ENCODE measurements around the gene DUSP8. TPM values are rescaled to one million over a fixed set of nuclear protein-coding genes. Genes with fewer than 3 reads are reported as not detected.
"Not testable (repeated sequence)": the region's sequence is repeated elsewhere in the genome, so short reads cannot be mapped to it uniquely, and the experiment has no call there.

DUSP8 gene
- total and polyA plus RNA-seq, 9 of the 15 experiments (the other 6 are each of a cell fraction or from before 2014, with no cell fraction given) = 0.14 to 2.0 (median 0.86) TPM; not detected in 2

DNA sequence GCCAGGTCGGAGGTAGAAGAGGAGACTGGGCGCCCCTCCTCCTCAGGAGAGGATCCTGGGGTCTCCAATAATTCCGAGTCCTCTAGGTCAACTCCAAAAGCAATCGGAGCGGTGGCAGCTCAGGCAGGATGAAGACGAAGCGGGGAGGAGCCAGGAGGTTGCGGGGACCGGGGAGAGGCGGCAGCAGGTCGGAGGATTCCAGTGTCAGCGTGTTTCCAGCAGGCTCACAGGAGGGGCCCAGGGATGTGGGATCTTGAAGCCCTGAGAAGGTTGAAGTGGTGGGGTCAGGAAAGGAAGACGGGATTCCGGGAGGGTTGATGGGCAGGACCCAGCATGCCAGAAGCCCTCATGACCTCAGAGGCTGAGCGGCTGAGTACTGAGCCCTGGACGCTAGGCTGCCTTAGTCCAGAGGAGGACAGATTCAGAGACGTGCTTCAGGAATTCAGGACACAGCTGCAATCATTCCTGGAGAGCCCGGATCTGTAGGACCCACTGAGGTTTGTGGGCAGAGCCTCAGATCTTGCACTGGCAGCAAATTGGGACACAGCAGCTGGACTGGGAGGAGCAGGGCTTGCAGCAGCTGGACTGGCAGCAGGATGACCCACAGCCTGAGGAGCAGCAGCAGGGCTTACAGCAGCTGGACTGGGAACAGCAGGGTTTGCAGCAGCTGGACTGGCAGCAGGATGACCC is 35.2 kb upstream of the DUSP8 start:
- POLR2A ChIA-PET = interaction anchor here (0.5 kb wide), 1 partner anchor 135 kb away, joined by 4 read pairs; no protein-coding TSS in a partner anchor
- FAIRE-seq; H3K4me2 ChIP-seq (ENCODE audit: insufficient read depth, low read length); DNase-seq (ENCODE audit: extremely low read depth in 1 of 4, low spot score in 3 of 4); H3K9ac ChIP-seq (ENCODE audit: insufficient read depth in 1 of 2, low read depth in 2 of 2, low read length in 2 of 2); BruUV-seq (replicated peaks); H3K36me3 ChIP-seq (ENCODE audit: control insufficient read depth, insufficient read depth, low read length); H4K20me1 ChIP-seq (replicated peaks; ENCODE audit: control insufficient read depth, insufficient read depth, low read length); intact Hi-C loops (cut with micrococcal nuclease); H3K9me3 ChIP-seq (replicated peaks; ENCODE audit: control insufficient read depth, insufficient read depth, low read depth, low read length); H3K79me2 ChIP-seq (ENCODE audit: control insufficient read depth, insufficient read depth, low read length); H2AFZ ChIP-seq (ENCODE audit: low read depth, low read length); in situ Hi-C loops (cut with MboI); H3K9me1 ChIP-seq (ENCODE audit: control insufficient read depth, insufficient read depth, low read length); ATAC-seq; H3K4me3 ChIP-seq; H3K4me1 ChIP-seq (replicated peaks in 1 of 2; ENCODE audit: control insufficient read depth in 2 of 2, insufficient read depth in 2 of 2, low read length in 2 of 2); CTCF ChIA-PET (ENCODE audit: low intra/inter-chr PET ratio); H3K27ac ChIP-seq (ENCODE audit: extremely low read depth, low read depth, low read length): not testable (repeated sequence)
- WGBS (ENCODE audit: insufficient coverage, low coverage, missing lambda C conversion rate) = under 1% methylated on average over 18 of the region's 18 CpGs
- H3K27me3 ChIP-seq (ENCODE audit: control insufficient read depth in 2 of 2, insufficient read depth in 2 of 2, low read length in 2 of 2) = peaks cover 14 to 58% of the 10 kb centered on the region in 2 experiments

DNA sequence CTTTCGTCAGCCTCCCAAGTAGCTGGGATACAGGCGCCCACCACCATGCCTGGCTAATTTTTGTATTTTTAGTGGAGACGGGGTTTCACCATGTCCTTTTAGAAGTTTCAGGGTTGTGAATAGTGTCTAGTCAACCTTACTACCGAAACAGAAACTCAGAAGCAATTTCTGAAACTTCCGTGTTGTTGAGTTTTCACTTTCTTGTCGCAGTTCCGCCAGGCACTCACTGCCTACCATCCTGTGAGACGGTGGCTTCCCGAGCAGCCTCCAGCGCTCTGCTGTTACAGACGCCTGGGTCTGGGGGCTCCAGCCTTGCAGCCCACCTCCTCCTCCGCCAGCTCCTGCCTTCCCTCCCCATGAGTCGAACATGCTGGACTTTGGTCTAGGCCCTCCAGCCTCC is 33.9 kb upstream of the DUSP8 start:
- ATAC-seq; H2AFZ ChIP-seq (ENCODE audit: low read depth, low read length); H3K4me2 ChIP-seq (ENCODE audit: insufficient read depth, low read length); H4K20me1 ChIP-seq (replicated peaks; ENCODE audit: control insufficient read depth, insufficient read depth, low read length); H3K9me3 ChIP-seq (replicated peaks; ENCODE audit: control insufficient read depth, insufficient read depth, low read depth, low read length); H3K4me1 ChIP-seq (replicated peaks in 1 of 2; ENCODE audit: control insufficient read depth in 2 of 2, insufficient read depth in 2 of 2, low read length in 2 of 2); H3K36me3 ChIP-seq (ENCODE audit: control insufficient read depth, insufficient read depth, low read length); FAIRE-seq; in situ Hi-C loops (cut with MboI); DNase-seq (ENCODE audit: extremely low read depth in 1 of 4, low spot score in 3 of 4); H3K27ac ChIP-seq (ENCODE audit: extremely low read depth, low read depth, low read length); H3K9me1 ChIP-seq (ENCODE audit: control insufficient read depth, insufficient read depth, low read length); BruUV-seq (replicated peaks); H3K9ac ChIP-seq (ENCODE audit: insufficient read depth in 1 of 2, low read depth in 2 of 2, low read length in 2 of 2); H3K79me2 ChIP-seq (ENCODE audit: control insufficient read depth, insufficient read depth, low read length); H3K4me3 ChIP-seq; intact Hi-C loops (cut with micrococcal nuclease): not testable (repeated sequence)
- WGBS (ENCODE audit: insufficient coverage, low coverage, missing lambda C conversion rate) = 8% methylated on average over 13 of the region's 13 CpGs
- peaks cover 9 to 49% of the 10 kb centered on the region in 2 experiments for H3K27me3 ChIP-seq (ENCODE audit: control insufficient read depth in 2 of 2, insufficient read depth in 2 of 2, low read length in 2 of 2)
- ChIA-PET CTCF (ENCODE audit: low intra/inter-chr PET ratio) (interaction anchor here (0.7 kb wide), 1 partner anchor 250 kb away, joined by 3 read pairs; no protein-coding TSS in a partner anchor), POLR2A (interaction anchor here (0.6 kb wide), 1 partner anchor 35 kb away, joined by 3 read pairs; no protein-coding TSS in a partner anchor)
